H1 (cell line): ENCODE results near the gene CYSLTR1. TPM values are rescaled to one million over a fixed set of nuclear protein-coding genes. Genes with fewer than 3 reads are reported as not detected.

ENCODE experiments used
- ATF3 ChIP-seq: IDR thresholded peaks from 2 replicates; pipeline ENCODE4 v1.6.1; 2011; ENCODE audit warnings: low read depth, mild to moderate bottlenecking, low read length; ENCODE audit not compliant: insufficient read depth
- POLR2A ChIP-seq, 2 experiments: IDR thresholded peaks; 1 replicate in 1 of 2; 2 replicates in 1 of 2; pipeline ENCODE4 v1.6.1; 2011; ENCODE audit warnings: low read depth in 2 of 2, low read length in 2 of 2, mild to moderate bottlenecking in 2 of 2; ENCODE audit errors: control extremely low read depth in 1 of 2
- RAD21 ChIP-seq, 2 experiments: IDR thresholded peaks in 1 of 2; conservative IDR thresholded peaks in 1 of 2; 2 replicates each; pipeline ENCODE4 v1.6.1; 2011; ENCODE audit warnings: low read depth in 2 of 2, low read length in 2 of 2, improper control_type of control experiment in 1 of 2, inconsistent platforms in 1 of 2, mild to moderate bottlenecking in 1 of 2, moderate library complexity in 1 of 2
- SAP30 ChIP-seq: fragments of 300-600 bp; sonication (generic); IDR thresholded peaks from 2 replicates; pipeline ENCODE4 v1.7.1; 2012; ENCODE audit warnings: low read length, moderate library complexity, mild to moderate bottlenecking, inconsistent platforms; ENCODE audit not compliant: insufficient read depth, insufficient replicate concordance
- SIX5 ChIP-seq: IDR thresholded peaks from 2 replicates; pipeline ENCODE4 v1.6.1; 2011; ENCODE audit warnings: mild to moderate bottlenecking, low read depth, low read length
- TAF1 ChIP-seq: IDR thresholded peaks from 2 replicates; pipeline ENCODE4 v1.6.1; 2011; ENCODE audit warnings: mild to moderate bottlenecking, low read depth, low read length
- polyA plus RNA-seq, 7 experiments: library from polyadenylated mRNA; depleted of rRNA in 3 of 7; stranded (reverse) in 5 of 7; unstranded in 2 of 7; fragments of >200 nt in 5 of 7; fragments of 200-250 nt in 2 of 7; gene quantifications; 1 replicate in 5 of 7; 2 replicates in 1 of 7; 4 replicates in 1 of 7; pipeline versions ENCODE4 v1.2.1 to v1.2.3, GENCODE V29; 2011 to 2013; ENCODE audit warnings: missing spikeins in 2 of 7, mixed read lengths in 2 of 7
- total RNA-seq: library from RNA; stranded (reverse); fragmentation: NEBNext Ultra II Directional; extraction: Animal tissue kit (Norgen Biotek cat#: 25700); gene quantifications from 2 replicates; pipeline ENCODE4 v1.2.1, GENCODE V29; 2021

CYSLTR1 gene
- total and polyA plus RNA-seq, 2 of the 8 experiments (the other 6 are each of a cell fraction or from before 2014, with no cell fraction given), result 0.09 TPM

GRCh38 chrX:78377186-78377585 is 49.8 kb upstream of the CYSLTR1 start (continued):
- no peak for TF ChIP-seq SAP30
- no peak for TF ChIP-seq ATF3
- TF ChIP-seq RAD21 (IDR thresholded peaks at IDR 0.05 in 1 of 2, conservative IDR thresholded peaks at IDR 0.05 in 1 of 2; ENCODE audit: low read depth in 2 of 2, low read length in 2 of 2), result no peak
- no peak for TF ChIP-seq TAF1
- no peak for TF ChIP-seq SIX5
- TF ChIP-seq POLR2A (IDR thresholded peaks at IDR 0.05; ENCODE audit: control extremely low read depth in 1 of 2, low read depth in 2 of 2, low read length in 2 of 2), result no peak
